ENCODE data around the gene CPE. TPM values are rescaled to one million over a fixed set of nuclear protein-coding genes. Genes with fewer than 3 reads are reported as not detected.

Gene CPE
- total RNA-seq, 2 donors from 2014 or later = 71.6 to 108 TPM

DNA sequence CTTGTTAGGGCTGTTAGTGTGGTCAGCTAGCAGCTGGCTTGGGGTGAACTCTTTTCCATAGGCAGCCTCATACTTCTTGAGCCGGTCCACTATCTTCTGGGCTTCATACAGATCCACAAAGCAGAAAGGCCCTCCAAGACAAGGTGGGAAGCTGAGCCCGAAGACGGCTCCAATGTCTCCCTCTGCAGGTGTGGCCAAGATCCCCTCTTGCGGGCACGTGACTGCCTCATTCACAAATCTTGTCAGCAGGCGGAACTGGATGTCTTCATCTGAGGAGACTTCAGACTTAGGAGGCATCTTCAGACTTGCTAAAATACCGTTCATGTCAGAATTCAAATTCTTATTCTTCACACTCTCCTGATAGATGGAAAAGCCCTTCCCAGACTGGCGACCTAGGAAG lies 25.3 kb downstream of the CPE start:
- no peaks in the 10 kb centered on the region for H3K36me3 ChIP-seq (replicated peaks in 1 of 2; ENCODE audit: insufficient read depth in 1 of 2, low read depth in 2 of 2)
- DNase-seq (no peak), ATAC-seq (no peak)
- no peaks in the 10 kb centered on the region for H3K27me3 ChIP-seq
- WGBS, 2 donors = 92 to 100% methylated on average over 4 to 8 of the region's 8 CpGs
- TF ChIP-seq, protein P1, sequence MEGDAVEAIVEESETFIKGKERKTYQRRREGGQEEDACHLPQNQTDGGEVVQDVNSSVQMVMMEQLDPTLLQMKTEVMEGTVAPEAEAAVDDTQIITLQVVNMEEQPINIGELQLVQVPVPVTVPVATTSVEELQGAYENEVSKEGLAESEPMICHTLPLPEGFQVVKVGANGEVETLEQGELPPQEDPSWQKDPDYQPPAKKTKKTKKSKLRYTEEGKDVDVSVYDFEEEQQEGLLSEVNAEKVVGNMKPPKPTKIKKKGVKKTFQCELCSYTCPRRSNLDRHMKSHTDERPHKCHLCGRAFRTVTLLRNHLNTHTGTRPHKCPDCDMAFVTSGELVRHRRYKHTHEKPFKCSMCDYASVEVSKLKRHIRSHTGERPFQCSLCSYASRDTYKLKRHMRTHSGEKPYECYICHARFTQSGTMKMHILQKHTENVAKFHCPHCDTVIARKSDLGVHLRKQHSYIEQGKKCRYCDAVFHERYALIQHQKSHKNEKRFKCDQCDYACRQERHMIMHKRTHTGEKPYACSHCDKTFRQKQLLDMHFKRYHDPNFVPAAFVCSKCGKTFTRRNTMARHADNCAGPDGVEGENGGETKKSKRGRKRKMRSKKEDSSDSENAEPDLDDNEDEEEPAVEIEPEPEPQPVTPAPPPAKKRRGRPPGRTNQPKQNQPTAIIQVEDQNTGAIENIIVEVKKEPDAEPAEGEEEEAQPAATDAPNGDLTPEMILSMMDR (IDR thresholded peaks at IDR 0.05) = no peak
- TF ChIP-seq POLR2A (IDR thresholded peaks at IDR 0.05) = no peak
- no peaks in the 10 kb centered on the region for H3K9me3 ChIP-seq
- H3K4me3 ChIP-seq = no peak overlapping the region
- no peak overlapping the region for H3K27ac ChIP-seq
- no peaks in the 10 kb centered on the region for H3K4me1 ChIP-seq
- intact Hi-C loops (cut with DNase I) = no loop called here

DNA sequence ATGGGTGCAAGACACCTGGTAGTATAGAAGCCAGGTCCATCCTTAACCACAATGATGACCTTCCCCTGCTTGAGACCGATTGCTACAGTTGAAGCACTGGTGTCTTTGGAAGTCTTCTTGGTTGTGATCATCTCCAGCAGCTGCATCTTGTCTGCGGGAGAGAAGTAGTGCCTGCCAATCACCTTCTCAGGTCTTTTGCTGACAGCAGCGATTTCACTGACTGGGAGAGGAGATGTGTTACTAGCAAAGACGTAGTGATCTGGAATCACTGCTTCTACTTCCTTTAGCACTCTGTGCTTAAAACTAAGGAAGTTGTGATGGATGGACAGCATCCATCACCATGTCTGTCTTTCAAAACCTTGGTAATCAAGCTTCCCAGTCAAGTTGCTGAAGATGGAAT lies 25.9 kb downstream of the CPE start:
- TF ChIP-seq POLR2A (IDR thresholded peaks at IDR 0.05) = no peak
- TF ChIP-seq, protein P1 (IDR thresholded peaks at IDR 0.05) = no peak
- no peak for DNase-seq
- no peak for ATAC-seq
- Histone ChIP-seq H3K36me3 (replicated peaks in 1 of 2; ENCODE audit: insufficient read depth in 1 of 2, low read depth in 2 of 2) (no peaks in the 10 kb centered on the region), H3K27ac (no peak overlapping the region), H3K4me1 (no peaks in the 10 kb centered on the region), H3K27me3 (no peaks in the 10 kb centered on the region), H3K4me3 (no peak overlapping the region), H3K9me3 (no peaks in the 10 kb centered on the region)
- WGBS, 2 donors = 92 to 96% methylated on average over 4 of the region's 4 CpGs
- intact Hi-C loops (cut with DNase I) = no loop called here

DNA sequence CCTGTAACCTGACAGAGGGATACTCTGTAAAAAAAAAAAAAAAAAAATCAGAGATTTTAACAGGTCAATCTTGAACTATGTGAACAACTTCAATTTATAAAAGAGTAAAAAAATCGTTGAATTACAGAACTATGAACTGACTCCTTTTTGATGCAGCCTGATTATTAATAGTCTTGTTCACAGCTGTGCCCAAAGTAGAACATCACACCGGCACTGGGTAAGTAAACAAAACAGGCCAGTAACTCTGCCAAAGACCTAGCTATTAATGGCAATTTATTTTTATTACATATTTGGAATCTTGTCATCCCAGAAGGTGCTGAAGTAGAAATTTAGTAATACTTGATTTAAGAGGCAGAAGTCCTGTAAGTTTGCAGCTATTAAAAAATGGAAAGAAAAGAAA lies 31.4 kb downstream of the CPE start:
- Histone ChIP-seq H3K9me3 (no peaks in the 10 kb centered on the region), H3K4me3 (no peak overlapping the region), H3K4me1 (no peaks in the 10 kb centered on the region), H3K27me3 (no peaks in the 10 kb centered on the region), H3K27ac (no peak overlapping the region), H3K36me3 (replicated peaks in 1 of 2; ENCODE audit: insufficient read depth in 1 of 2, low read depth in 2 of 2) (no peaks in the 10 kb centered on the region)
- TF ChIP-seq POLR2A (IDR thresholded peaks at IDR 0.05) = no peak
- TF ChIP-seq, protein P1 (IDR thresholded peaks at IDR 0.05) = no peak
- no peak for ATAC-seq
- 9 to 17% methylated on average over 2 of the region's 2 CpGs for WGBS, 2 donors
- intact Hi-C loops (cut with DNase I) = no loop called here
- no peak for DNase-seq

DNA sequence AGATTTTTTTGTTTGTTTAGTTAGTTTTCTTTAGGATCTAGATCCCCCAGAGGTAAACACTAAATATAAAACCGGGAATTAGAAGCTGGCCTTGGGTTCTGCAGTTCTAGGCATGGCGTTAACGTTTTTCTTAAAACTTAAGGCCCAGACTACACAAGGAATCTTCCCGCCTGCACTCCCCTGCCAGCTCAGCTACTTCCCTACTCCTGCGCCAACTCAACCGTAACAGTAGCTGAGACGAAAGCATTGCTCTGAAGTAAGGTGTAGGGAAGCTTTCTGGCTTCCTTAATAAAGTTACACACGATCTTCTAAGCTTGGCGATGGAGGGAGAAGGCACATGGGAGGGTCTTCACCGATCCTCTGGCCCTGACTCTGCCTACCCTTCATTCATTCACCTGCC lies 37.1 kb downstream of the CPE start:
- Histone ChIP-seq H3K27me3 (no peaks in the 10 kb centered on the region), H3K27ac (no peak overlapping the region), H3K4me3 (no peak overlapping the region), H3K4me1 (no peaks in the 10 kb centered on the region), H3K9me3 (no peaks in the 10 kb centered on the region), H3K36me3 (replicated peaks in 1 of 2; ENCODE audit: insufficient read depth in 1 of 2, low read depth in 2 of 2) (no peaks in the 10 kb centered on the region)
- intact Hi-C loops (cut with DNase I) = no loop called here
- no peak for ATAC-seq
- no peak for TF ChIP-seq POLR2A (IDR thresholded peaks at IDR 0.05)
- TF ChIP-seq, protein P1 (IDR thresholded peaks at IDR 0.05) = no peak
- WGBS, 2 donors = 83 to 91% methylated on average over 10 of the region's 10 CpGs
- DNase-seq = no peak

DNA sequence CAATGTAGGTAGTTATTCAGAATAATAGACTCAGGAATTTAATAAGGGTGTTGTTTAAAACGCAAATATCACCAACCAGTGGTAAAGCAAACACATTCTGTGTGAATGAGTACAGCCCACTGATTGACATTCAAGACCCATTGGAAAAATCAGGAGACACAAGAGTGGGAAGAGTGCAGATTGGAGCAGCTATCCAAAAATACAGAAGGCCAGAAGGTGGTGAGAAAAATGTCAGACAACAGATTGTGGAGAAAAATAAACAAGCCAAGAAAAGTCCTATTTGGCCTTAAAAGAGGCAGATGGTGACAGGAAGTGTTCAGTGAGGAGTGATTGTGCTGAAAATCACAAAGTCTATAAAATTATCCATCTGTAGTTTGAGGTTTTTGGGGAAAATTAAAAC lies 39.3 kb downstream of the CPE start:
- no peaks in the 10 kb centered on the region for H3K27me3 ChIP-seq
- no peaks in the 10 kb centered on the region for H3K36me3 ChIP-seq (replicated peaks in 1 of 2; ENCODE audit: insufficient read depth in 1 of 2, low read depth in 2 of 2)
- H3K4me1 ChIP-seq = no peaks in the 10 kb centered on the region
- intact Hi-C loops (cut with DNase I) = no loop called here
- no peak overlapping the region for H3K27ac ChIP-seq
- DNase-seq (no peak), ATAC-seq (no peak)
- TF ChIP-seq POLR2A (IDR thresholded peaks at IDR 0.05) = no peak
- H3K9me3 ChIP-seq = no peaks in the 10 kb centered on the region
- no peak overlapping the region for H3K4me3 ChIP-seq
- 60 to 63% methylated on average over 1 of the region's 1 CpG for WGBS, 2 donors

All from body of pancreas (tissue), 4 donors.